GM12891 (cell line): ENCODE measurements around the gene CCR2.

Experiments
- POLR2A ChIP-seq: IDR thresholded peaks from 2 replicates; pipeline ENCODE4 v1.6.1; 2011; ENCODE audit warnings: low read depth, low read length, control low read depth
- SPI1 ChIP-seq: IDR thresholded peaks from 2 replicates; pipeline ENCODE4 v1.6.1; 2011; ENCODE audit warnings: low read depth, low read length, control low read depth
- TAF1 ChIP-seq: IDR thresholded peaks from 2 replicates; pipeline ENCODE4 v1.6.1; 2011; ENCODE audit warnings: low read depth, low read length, control low read depth

GRCh38 chr3:46369675-46370132 lies 15.8 kb downstream of the CCR2 start:
- no peak for TF ChIP-seq SPI1
- TF ChIP-seq POLR2A: no peak
- TF ChIP-seq TAF1: no peak
